GM19467 (cell line): ENCODE data around the gene TYW1B.
"Not testable (repeated sequence)": the region's sequence is repeated elsewhere in the genome, so short reads cannot be mapped to it uniquely, and the experiment has no call there.

Experiments used
- ATAC-seq: cut with Tn5 transposase; IDR thresholded peaks from one replicate; pipeline ENCODE4 v1.9.1; 2021; ENCODE audit warnings: mild to moderate bottlenecking, moderate library complexity; ENCODE audit not compliant: unreplicated experiment

Gene TYW1B

GRCh38 chr7:72705693-72706092 is 122.3 kb downstream of the TYW1B start:
- ATAC-seq = not testable (repeated sequence)

DNA sequence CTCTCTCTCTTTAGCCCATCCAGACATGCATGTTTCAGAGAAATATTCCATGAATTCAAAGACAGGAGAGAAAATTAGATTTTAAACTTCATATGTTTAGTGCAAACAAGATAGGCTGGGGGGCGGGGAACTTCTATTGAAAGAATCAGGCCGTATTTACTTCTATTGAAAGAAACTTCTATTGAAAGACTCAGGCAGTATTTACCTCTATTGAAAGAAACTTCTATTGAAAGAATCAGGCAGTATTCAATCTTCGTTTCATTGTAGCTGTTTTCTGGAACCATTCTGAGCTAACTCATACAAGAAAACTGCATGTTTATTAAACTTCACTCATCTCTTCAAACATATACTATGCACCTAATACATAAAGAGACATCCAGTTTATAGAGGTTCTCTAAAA is 123.1 kb downstream of the TYW1B start:
- ATAC-seq = no peak

DNA sequence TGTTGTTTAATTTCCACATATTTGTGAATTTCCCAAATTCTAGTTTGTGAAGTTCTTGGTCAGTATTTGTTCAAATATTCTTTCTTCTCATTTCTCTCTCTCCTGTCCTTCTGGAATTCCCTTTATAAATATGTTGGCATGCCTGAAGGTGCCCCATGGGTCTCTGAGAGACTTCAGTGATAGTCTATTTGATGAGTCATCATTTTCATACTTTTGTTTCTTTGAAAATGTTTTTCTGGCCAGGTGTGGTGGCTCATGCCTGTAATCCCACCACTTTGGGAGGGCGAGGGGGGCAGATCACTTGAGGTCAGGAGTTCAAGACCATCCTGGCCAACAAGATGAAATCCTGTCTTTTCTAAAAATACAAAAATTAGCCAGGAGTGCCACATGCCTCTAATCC is 127.5 kb downstream of the TYW1B start:
- not testable (repeated sequence) for ATAC-seq

DNA sequence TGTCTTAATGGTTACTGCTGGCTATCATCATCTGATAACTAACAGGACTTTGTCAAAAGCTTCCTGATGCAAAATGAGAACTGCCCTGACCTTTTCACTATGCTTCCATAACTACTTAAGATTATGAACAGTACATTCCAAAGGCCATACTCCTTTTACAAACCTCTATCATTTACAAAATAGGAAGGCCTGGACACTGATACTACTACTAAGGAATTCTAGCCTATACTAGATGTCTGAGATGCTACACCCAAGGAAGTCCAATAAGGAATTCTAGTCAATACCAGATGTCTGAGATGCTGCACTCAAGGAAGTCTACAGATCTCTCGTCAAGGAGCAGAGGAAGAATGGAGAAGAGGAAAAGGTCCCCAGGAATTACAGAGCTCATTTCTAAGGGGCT is 130.9 kb downstream of the TYW1B start:
- ATAC-seq = not testable (repeated sequence)

GRCh38 chr7:72696643-72697042 is 131.4 kb downstream of the TYW1B start:
- not testable (repeated sequence) for ATAC-seq

- ATAC-seq = not testable (repeated sequence)
Measured at GRCh38 chr7:72695482-72695881, 132.5 kb downstream of the TYW1B start.

DNA sequence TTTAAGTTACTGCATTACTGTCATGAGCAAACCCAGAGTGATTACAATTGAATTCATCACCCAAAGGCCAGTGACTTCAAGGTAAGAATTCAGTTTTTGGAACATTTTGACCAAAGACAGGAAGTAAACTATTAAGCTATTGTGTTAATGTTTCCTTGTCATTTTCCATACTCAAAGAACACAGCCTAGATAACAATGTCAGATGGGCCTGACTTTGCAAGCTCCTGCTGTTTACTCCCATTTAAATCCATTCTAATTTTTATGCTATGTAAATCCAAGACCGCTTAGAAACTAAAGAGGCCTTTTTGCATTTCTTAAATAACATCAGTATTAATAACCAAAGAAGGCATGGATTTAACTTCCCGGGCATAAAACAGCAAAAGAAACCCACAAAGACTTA is 136.6 kb downstream of the TYW1B start:
- not testable (repeated sequence) for ATAC-seq

- ATAC-seq = not testable (repeated sequence)
Measured at GRCh38 chr7:72690177-72690576, 137.8 kb downstream of the TYW1B start.

DNA sequence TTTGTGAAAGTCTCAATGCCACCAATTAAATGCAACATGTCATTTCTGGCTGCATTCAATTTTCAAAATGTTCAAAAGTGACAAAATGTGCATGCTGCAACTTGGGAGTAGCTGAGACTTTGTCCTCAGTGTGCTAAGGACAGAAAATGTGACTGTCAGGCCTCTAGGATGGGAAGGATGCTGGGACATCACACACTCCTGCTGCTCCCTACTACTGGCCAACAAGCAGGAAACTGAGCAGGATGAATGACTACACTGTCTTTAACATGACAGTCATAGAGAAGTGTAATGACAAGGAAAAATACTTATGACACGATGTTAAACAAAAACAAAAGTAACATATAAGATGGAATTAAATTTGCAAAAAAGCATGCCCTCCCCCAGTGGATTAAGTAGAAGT is 138.7 kb downstream of the TYW1B start:
- not testable (repeated sequence) for ATAC-seq

DNA sequence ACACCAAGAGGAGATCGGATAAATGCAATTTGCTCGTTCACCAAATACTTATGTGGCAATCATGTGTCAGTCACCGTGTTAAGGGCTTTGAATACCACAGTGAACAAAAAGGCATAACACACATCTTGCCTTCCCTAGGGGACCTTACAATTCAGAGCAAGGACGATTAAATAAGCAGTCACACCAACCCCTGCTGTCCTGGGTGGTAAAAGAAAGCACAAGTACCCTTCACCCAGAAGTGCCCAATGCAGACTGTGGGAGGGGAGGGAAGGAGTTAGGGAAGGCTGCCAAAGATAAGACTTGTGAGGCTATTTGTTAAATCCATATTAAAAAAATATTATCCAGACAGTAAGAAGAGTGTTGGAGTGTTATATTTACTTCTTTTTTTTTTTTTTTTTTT is 146.8 kb downstream of the TYW1B start:
- not testable (repeated sequence) for ATAC-seq

GRCh38 chr7:72676880-72677279 is 151.1 kb downstream of the TYW1B start:
- not testable (repeated sequence) for ATAC-seq

GRCh38 chr7:72676086-72676690 is 151.8 kb downstream of the TYW1B start:
- ATAC-seq = not testable (repeated sequence)

DNA sequence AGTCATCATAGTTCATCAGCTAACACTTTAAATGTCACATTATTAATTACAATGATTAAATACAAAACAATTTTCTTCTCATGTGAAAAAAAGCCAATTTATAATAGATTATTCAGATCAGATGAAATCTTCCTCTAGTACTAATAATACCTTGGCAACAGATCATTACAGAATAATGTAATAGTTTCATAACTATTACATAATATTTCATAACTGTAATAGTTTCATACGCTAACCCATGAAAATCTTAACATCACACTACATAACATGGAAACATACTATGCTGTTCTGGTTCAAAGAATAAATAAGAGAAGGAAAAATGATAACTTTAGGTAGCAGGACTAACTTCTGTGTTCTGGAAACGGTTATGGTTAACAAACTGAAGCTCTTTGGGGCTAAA is 152.3 kb downstream of the TYW1B start:
- ATAC-seq = not testable (repeated sequence)

DNA sequence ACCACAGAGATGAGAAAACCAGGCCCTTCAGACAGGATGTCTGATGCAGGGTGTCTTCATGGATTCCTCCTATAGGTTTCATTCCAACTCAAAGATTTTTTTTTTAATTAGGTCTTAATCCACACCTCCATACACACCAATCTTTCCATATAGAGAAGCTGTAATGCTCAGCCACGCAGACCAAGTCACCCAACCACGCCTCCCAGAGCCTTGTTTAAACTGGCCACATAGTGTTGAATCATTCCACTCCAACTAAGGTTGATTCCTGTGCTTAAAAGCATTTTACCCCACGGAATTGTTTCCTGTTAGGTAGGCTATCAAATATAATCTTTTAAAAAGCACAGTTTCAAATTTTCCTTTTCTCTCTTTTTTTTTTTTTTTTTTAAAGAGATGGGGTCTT is 153.6 kb downstream of the TYW1B start:
- no peak for ATAC-seq

GRCh38 chr7:72670850-72671249 is 157.2 kb downstream of the TYW1B start:
- not testable (repeated sequence) for ATAC-seq

DNA sequence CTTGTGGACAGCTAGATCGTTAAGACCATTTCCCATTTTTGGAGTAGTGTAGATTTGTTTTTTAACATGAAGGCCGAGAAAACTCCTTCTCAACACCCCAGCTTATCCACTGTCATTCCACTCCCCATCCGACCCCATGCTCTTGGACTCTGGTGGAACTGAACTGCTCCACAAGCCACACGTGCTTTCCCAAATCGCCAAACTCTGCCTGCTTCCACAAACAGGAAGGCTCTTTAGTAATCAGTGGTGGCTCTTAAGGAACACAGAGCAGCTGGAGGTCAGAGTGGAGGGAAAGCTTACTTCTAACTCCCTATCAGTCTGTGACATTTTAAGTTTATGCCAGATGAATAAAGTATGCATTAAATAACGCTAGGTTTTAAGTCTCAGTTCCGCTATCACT is 159.6 kb downstream of the TYW1B start:
- not testable (repeated sequence) for ATAC-seq

DNA sequence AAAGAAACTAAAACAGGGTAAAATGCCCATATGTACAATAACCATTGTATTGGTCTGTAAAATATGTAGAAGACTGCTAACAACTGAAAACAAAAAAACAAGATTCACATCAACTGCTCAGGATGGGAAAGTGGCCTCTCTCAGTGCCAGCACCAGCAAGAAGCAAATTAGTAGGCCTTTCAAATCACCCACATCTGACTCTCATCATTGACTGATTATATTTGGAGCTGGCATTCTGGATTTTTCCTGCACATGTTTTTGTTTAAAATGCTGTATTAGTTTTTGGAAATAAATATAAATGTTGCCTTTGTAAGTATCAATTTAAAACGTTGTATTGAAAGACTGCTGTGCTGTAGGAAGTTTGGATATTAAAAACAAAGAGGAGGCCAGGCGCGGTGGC is 161.0 kb downstream of the TYW1B start:
- ATAC-seq = not testable (repeated sequence)

GRCh38 chr7:72648574-72648973 is 179.4 kb downstream of the TYW1B start:
- ATAC-seq = not testable (repeated sequence)

GRCh38 chr7:72643708-72644107 is 184.3 kb downstream of the TYW1B start:
- ATAC-seq = not testable (repeated sequence)

GRCh38 chr7:72641485-72642248 is 186.3 kb downstream of the TYW1B start:
- not testable (repeated sequence) for ATAC-seq

- not testable (repeated sequence) for ATAC-seq
Measured at GRCh38 chr7:72640740-72641139, 187.3 kb downstream of the TYW1B start.

DNA sequence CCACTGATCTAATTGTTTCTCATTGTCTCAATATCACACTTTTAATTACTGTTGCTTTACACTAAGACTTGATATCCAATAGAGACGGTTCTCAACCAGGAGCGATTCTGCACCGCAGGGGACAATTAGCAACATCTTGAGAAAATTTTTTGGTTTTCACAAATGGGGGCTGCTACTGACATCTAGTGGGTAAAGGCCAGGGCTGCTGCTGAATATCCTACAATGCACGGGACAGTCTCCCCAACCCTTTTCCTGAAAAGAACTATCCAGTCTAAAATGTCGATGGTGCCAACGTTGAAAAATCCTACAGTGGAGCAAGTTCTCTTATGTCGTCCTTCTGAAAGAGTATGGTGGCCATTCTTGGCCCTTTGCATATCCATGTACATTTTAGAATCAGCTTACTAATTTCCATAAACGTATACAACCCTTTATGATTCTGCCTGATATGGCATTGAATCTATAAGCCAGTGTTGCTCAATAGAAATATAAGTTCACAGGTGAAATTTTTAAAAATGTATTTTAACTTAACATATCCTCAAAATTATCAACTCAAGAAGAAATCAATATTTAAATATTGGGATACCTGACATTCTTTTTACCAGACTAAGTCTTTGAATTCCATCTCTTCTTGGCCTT is 192.6 kb downstream of the TYW1B start:
- not testable (repeated sequence) for ATAC-seq
